Fibroblast of the aortic adventitia (primary cell): ENCODE measurements around the gene CPLANE1. TPM values are rescaled to one million over a fixed set of nuclear protein-coding genes. Genes with fewer than 3 reads are reported as not detected.
A peak's percentile ranks its signal among the peaks of the same experiment; 100 is the strongest.
"Not testable (repeated sequence)": the region's sequence is repeated elsewhere in the genome, so short reads cannot be mapped to it uniquely, and the experiment has no call there.

Source experiments
- DNase-seq: peaks from one replicate; pipeline ENCODE4 v3.0.0-alpha.2; 2010; ENCODE audit warnings: low read depth
- H3K4me3 ChIP-seq: 2 replicates; pipeline ENCODE4 v1.5.1; 2011; ENCODE audit warnings: low read depth, mild to moderate bottlenecking, control low read depth, low read length, moderate library complexity
- total RNA-seq: library from RNA; depleted of rRNA; stranded (reverse); fragments of >200 nt; gene quantifications from 2 replicates; pipeline ENCODE4 v1.2.3, GENCODE V29; 2012; ENCODE audit warnings: low replicate concordance
- TF ChIP-seq, protein P1 (sequence below): IDR thresholded peaks from 2 replicates; pipeline ENCODE4 v1.5.1; 2011; ENCODE audit warnings: mild to moderate bottlenecking, low read length, control low read depth, inconsistent platforms; ENCODE audit not compliant: insufficient read depth

CPLANE1 gene
- total RNA-seq, 1 donor: 37.4 TPM

DNA sequence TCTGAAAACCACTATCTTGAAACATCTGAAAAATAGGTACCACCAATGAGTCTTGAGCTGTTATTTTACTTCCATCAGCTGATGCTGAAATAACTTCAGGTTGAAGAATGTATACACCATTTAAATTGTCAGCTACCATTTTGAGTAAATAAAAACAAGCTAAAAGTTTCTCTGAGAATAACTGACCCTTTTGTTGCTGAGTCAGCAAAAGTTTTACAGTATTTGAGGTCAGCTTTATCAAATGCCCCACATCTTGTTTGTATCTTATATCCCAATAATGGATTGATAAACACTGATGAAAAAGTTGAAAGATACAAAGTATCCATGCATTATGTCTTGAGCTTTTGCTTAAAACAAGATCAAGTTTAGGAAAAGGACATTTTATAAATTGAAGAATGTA is 22.8 kb downstream of the CPLANE1 start:
- no peak overlapping the region for H3K4me3 ChIP-seq
- no peak for DNase-seq
- TF ChIP-seq, protein P1, sequence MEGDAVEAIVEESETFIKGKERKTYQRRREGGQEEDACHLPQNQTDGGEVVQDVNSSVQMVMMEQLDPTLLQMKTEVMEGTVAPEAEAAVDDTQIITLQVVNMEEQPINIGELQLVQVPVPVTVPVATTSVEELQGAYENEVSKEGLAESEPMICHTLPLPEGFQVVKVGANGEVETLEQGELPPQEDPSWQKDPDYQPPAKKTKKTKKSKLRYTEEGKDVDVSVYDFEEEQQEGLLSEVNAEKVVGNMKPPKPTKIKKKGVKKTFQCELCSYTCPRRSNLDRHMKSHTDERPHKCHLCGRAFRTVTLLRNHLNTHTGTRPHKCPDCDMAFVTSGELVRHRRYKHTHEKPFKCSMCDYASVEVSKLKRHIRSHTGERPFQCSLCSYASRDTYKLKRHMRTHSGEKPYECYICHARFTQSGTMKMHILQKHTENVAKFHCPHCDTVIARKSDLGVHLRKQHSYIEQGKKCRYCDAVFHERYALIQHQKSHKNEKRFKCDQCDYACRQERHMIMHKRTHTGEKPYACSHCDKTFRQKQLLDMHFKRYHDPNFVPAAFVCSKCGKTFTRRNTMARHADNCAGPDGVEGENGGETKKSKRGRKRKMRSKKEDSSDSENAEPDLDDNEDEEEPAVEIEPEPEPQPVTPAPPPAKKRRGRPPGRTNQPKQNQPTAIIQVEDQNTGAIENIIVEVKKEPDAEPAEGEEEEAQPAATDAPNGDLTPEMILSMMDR: no peak

DNA sequence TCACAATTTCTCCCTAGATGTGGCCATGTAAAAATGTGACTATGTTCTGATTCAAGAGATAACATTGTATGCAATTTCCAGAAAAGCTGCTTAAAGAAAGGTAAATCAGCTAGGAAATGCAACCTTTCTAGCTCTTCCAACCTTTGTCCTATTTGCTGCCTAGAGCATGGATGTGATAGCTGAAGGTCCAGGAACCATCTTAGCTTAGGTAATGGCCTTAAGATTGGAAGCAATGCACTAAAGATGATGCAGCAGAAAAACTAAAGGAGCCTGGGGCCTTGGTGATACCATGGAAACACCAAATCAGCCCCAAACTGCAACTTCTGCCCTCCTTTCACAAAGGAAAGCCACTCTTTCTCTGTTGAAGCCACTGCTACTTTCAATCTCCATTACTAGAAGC is 27.0 kb downstream of the CPLANE1 start:
- DNase-seq: no peak
- H3K4me3 ChIP-seq: no peak overlapping the region
- TF ChIP-seq, protein P1: no peak

DNA sequence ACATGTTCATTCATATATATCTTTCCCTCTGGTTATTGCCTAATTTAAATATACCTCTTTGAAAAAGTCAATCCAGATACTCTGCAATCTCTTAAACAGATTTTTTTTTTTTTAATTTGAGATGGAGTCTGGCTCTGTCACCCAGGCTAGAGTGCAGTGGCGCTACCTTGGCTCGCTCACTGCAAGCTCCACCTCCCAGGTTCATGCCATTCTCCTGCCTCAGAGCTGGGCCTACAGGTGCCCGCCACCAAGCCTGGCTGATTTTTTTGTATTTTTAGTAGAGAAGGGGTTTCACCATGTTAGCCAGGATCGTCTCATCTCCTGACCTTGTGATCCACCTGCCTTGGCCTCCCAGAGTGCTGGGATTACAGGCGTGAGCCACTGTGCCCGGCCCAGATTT is 28.8 kb downstream of the CPLANE1 start:
- not testable (repeated sequence) for H3K4me3 ChIP-seq, DNase-seq

DNA sequence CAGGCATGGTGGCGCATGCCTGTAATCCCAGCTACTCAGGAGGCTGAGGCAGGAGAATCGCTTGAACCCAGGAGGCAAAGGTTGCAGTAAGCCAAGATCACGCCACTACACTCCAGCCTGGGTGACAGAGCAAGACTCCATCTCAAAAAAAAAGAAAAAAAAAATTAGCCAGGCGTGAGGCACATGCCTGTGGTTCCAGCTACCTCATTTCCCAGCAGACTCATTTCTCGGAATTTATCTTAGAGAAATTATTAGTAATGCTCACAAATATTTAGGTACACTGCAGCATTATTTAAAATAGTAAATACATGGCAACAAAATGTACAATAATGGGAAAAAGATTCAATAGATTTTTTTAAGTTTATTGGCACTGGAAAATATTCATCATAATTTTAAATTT is 29.8 kb downstream of the CPLANE1 start:
- H3K4me3 ChIP-seq: not testable (repeated sequence)
- peak; percentile 7 for DNase-seq

DNA sequence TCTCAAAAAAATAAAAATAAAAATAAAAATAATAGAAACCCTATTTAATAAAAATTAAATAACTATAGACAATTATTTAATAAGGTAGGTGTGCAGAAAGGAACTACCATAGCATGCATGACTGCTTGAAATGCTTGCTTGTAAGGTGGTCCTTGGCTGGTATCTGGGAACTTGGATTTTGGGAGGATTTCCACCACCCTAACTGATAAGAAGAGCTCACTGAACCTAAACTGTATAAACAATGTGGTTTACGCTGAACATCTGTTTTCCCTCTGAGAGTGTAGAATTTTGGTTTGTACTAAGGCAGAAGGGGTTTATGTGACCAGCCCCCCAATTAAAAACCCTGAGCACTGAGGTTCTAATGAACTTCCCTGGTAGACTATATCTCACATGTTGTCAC is 31.2 kb downstream of the CPLANE1 start:
- H3K4me3 ChIP-seq: no peak overlapping the region
- no peak for DNase-seq
- TF ChIP-seq, protein P1: no peak

DNA sequence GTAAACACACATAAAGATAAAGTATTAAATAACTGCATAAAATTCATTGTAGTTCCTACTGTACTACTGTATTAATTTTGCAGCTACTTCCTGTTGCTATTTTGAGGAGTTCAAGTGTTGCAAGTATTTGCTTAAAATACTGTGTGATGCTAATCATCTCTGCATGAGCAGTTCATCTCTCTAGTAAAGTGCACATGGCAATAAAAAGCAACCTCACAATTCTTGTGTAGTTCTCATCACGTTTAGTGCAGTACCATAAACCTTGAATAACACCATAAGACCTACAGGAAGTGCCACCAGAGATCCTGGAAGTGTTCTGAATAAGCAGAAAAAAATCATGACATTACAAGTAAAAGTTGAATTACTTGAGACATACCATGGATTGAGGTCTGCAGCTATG is 34.6 kb downstream of the CPLANE1 start:
- no peak overlapping the region for H3K4me3 ChIP-seq
- TF ChIP-seq, protein P1: no peak
- DNase-seq: no peak

DNA sequence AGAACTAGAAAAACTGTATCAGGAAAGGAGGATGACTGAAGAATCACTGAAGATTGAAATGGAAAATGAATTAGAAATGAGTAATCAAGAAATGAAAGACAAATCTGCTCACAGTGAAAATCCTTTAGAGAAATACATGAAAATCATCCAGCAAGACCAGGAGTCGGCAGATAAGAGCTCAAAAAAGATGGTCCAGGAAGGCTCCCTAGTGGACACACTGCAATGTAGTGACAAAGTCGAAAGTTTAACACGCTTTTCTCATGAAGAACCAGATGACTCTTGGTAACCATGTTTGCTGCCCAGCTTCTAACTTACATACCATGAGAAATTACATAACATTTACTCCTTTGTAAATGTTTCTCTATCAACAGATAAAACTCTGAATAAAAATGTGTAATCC is 37.1 kb downstream of the CPLANE1 start:
- TF ChIP-seq, protein P1: no peak
- DNase-seq: no peak
- H3K4me3 ChIP-seq: no peak overlapping the region

DNA sequence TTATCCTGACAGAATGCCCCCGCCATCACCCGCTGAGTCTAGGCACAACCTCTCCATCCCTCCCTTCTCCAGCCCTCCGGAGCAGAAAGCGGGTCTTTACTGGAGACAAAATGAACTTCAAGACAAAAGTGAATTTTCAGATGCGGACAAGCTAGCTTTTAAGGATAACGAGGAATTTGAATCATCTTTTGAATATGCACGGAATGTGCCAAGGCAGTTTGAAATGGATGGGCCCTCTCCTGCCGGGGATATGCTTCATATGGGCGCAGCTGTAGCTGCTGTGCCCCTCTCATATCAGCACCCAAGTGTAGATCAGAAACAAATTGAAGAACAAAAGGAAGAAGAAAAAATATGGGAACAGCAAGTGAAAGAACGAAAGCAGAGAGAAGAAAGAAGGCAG is 37.5 kb downstream of the CPLANE1 start:
- DNase-seq: no peak
- H3K4me3 ChIP-seq: no peak overlapping the region
- TF ChIP-seq, protein P1: no peak
